ENCODE results near the gene PCDHGA10. TPM values are rescaled to one million over a fixed set of nuclear protein-coding genes. Genes with fewer than 3 reads are reported as not detected.
A peak's percentile ranks its signal among the peaks of the same experiment; 100 is the strongest.
"Not testable (repeated sequence)": the region's sequence is repeated elsewhere in the genome, so short reads cannot be mapped to it uniquely, and the experiment has no call there.

The PCDHGA10 gene
- total RNA-seq, 1 donor from 2014 or later: 11.0 TPM

DNA sequence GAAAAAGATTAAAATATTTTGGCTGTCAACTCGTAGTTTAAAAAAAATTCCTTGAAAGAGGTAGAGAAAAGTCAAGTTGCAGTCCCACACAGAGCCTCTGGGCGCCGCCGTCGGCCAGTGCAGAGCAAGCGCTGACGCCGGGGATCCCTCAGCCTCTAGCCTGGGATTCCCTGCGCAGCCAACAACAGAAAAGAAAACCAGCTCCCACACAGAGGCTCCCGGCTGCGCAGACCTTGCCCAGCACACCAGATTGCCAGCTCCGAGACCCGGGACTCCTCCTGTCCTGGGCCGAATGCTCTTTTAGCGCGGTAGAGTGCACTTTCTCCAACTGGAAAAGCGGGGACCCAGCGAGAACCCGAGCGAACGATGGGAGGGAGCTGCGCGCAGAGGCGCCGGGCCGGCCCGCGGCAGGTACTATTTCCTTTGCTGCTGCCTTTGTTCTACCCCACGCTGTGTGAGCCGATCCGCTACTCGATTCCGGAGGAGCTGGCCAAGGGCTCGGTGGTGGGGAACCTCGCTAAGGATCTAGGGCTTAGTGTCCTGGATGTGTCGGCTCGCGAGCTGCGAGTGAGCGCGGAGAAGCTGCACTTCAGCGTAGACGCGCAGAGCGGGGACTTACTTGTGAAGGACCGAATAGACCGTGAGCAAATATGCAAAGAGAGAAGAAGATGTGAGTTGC, 4.8 kb downstream of the PCDHGA10 start, which contains the start of gene PCDHGB7:
PCDHGB7 (plus strand) TSS at position 184 of the 679 bp plus-strand sequence; CDS start at position 367, 183 bp downstream.
- intact Hi-C loops (cut with DNase I): loop anchor here (2.0 kb wide), 1 partner anchor 107 kb away; no protein-coding TSS in a partner anchor
- DNase-seq (ENCODE audit: low spot score): peak; percentile 86

GRCh38 chr5:141419074-141419880, 6.5 kb downstream of the PCDHGA10 start:
- intact Hi-C loops (cut with DNase I): no loop called here
- no peak for DNase-seq (ENCODE audit: low spot score)

- intact Hi-C loops (cut with DNase I): no loop called here
- no peak for DNase-seq (ENCODE audit: low spot score)
These were observed 8.2 kb downstream of the PCDHGA10 start, which contains the start of gene PCDHGA11 for GRCh38 chr5:141420855-141421488. TSS of gene PCDHGA11 (plus strand) at chr5:141421051. CDS start at chr5:141421228, 177 bp downstream.

GRCh38 chr5:141421489-141421855, 8.7 kb downstream of the PCDHGA10 start:
- DNase-seq (ENCODE audit: low spot score): no peak
- intact Hi-C loops (cut with DNase I): no loop called here

GRCh38 chr5:141422742-141423291, 10.0 kb downstream of the PCDHGA10 start:
- no peak for DNase-seq (ENCODE audit: low spot score)
- intact Hi-C loops (cut with DNase I): no loop called here

DNA sequence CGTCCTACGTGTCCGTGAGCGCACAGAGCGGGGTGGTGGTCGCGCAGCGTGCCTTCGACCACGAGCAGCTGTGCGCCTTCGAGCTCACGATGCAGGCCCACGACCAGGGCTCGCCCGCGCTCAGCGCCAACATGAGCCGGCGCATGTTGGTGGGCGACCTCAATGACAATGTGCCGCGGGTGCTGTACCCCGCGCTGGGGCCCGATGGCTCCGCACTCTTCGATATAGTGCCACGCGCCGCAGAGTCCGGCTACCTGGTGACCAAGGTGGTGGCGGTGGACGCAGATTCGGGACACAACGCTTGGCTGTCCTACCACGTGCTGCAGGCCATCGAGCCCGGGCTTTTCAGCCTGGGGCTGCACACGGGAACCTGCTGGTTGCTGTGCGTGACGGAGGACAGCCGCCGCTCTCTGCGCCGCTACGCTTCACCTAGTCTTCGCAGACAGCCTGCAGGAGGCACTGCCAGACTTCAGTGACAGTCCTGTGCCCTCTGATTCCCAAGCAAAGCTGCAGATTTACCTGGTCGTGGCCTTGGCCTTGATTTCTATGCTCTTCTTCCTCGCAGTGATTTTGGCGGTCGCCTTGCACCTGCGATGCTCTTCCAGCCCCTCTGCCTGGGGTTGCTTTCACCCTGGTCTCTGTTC, 15.1 kb downstream of the PCDHGA10 start:
- intact Hi-C loops (cut with DNase I): no loop called here
- no peak for DNase-seq (ENCODE audit: low spot score)

- intact Hi-C loops (cut with DNase I): loop anchor here (5.0 kb wide), 1 partner anchor 92 kb away; no protein-coding TSS in a partner anchor
- DNase-seq (ENCODE audit: low spot score): no peak
These were observed 17.7 kb downstream of the PCDHGA10 start, which contains the start of gene PCDHGA12 for GRCh38 chr5:141430332-141431113. TSS of gene PCDHGA12 (plus strand) at chr5:141430507. CDS start at chr5:141430760, 253 bp downstream.

DNA sequence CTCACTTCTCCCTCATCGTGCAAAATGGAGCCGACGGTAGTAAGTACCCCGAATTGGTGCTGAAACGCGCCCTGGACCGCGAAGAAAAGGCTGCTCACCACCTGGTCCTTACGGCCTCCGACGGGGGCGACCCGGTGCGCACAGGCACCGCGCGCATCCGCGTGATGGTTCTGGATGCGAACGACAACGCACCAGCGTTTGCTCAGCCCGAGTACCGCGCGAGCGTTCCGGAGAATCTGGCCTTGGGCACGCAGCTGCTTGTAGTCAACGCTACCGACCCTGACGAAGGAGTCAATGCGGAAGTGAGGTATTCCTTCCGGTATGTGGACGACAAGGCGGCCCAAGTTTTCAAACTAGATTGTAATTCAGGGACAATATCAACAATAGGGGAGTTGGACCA, 18.5 kb downstream of the PCDHGA10 start:
- intact Hi-C loops (cut with DNase I): loop anchor here (5.0 kb wide), 1 partner anchor 91 kb away; no protein-coding TSS in a partner anchor
- DNase-seq (ENCODE audit: low spot score): no peak

- intact Hi-C loops (cut with DNase I): loop anchor here (5.0 kb wide), 1 partner anchor 90 kb away; no protein-coding TSS in a partner anchor
- not testable (repeated sequence) for DNase-seq (ENCODE audit: low spot score)
These were observed 19.5 kb downstream of the PCDHGA10 start for GRCh38 chr5:141432308-141432707.

DNA sequence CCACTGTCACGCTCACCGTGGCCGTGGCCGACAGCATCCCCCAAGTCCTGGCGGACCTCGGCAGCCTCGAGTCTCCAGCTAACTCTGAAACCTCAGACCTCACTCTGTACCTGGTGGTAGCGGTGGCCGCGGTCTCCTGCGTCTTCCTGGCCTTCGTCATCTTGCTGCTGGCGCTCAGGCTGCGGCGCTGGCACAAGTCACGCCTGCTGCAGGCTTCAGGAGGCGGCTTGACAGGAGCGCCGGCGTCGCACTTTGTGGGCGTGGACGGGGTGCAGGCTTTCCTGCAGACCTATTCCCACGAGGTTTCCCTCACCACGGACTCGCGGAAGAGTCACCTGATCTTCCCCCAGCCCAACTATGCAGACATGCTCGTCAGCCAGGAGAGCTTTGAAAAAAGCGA, 19.9 kb downstream of the PCDHGA10 start:
- intact Hi-C loops (cut with DNase I): loop anchor here (5.0 kb wide), 1 partner anchor 90 kb away; no protein-coding TSS in a partner anchor
- not testable (repeated sequence) for DNase-seq (ENCODE audit: low spot score)

- intact Hi-C loops (cut with DNase I): loop anchor here (5.0 kb wide), 1 partner anchor 88 kb away; no protein-coding TSS in a partner anchor
- DNase-seq (ENCODE audit: low spot score): no peak
These were observed 21.2 kb downstream of the PCDHGA10 start for GRCh38 chr5:141434006-141434405.

GRCh38 chr5:141437221-141437620, 24.4 kb downstream of the PCDHGA10 start:
- intact Hi-C loops (cut with DNase I): no loop called here
- no peak for DNase-seq (ENCODE audit: low spot score)

DNA sequence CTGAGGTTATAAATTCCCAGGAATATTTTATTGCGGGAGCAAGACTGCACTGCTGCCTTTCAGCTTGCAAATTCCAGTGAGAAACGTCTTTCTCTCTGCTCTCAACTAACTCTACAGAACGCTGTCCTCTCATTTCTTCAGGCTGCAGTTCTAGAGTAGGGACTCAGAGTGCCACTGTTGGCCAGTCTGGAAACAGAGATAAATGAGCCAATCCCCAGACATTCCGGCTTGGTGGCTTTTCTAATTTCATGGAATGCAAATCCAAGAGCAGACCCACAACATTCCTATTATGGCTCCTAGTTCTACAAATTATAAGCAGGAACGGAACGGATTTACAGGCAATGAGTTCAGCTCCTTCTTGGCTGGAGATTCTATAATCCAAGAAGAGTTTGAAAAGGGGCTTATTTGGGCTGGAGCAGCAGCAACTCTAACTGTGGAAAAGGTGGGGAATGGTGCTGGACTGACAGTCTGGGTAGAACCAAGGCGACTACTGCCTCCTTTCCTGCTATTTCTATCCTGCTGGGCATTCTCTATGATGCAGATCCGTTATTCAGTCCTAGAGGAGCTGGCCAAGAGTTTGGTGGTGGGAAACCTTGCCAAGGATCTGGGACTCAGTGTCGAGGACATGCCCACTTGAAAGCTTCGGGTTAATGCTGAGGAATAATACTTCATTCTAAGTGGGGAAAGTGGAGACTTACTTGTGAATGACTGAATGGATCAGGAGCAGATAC, 26.8 kb downstream of the PCDHGA10 start:
- intact Hi-C loops (cut with DNase I): loop anchor here (5.0 kb wide), 1 partner anchor 38 kb away; the partner anchor contains the start of gene PCDHGC3

GRCh38 chr5:141440341-141440740, 27.6 kb downstream of the PCDHGA10 start:
- intact Hi-C loops (cut with DNase I): loop anchor here (5.0 kb wide), 1 partner anchor 37 kb away; the partner anchor contains the start of gene PCDHGC3
- no peak for DNase-seq (ENCODE audit: low spot score)

More for the DNA sequence above, 26.8 kb downstream of the PCDHGA10 start:
- no peak for DNase-seq (ENCODE audit: low spot score)

DNA sequence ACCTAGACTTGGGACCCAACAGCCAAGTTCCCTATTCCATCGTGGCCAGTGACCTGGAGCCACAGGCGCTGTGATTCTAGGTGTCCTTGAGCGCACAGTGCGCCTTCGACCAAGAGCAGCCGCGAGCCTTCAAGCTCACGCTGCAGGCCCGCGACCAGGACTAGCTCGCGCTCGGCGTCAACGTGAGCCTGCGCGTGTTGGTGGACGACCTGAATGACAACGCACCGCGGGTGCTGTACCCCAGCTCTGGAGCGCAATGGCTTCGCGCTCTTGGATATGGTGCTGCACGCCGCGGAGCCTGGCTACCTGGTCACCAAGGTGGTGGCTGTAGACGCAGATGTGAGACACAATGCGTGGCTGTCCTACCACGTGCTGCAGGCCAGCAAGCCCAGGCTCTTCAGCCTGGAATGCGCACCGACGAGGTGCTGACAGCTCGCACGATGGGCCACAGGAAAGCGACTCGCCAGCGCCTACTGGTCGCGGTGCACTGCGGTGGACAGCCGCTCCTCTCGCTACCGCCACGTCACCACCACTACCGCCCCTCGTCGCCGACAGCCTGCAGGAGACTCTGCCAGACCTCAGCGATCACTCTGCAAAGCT, 28.9 kb downstream of the PCDHGA10 start:
- intact Hi-C loops (cut with DNase I): loop anchor here (5.0 kb wide), 1 partner anchor 36 kb away; the partner anchor contains the start of gene PCDHGC3
- no peak for DNase-seq (ENCODE audit: low spot score)

DNA sequence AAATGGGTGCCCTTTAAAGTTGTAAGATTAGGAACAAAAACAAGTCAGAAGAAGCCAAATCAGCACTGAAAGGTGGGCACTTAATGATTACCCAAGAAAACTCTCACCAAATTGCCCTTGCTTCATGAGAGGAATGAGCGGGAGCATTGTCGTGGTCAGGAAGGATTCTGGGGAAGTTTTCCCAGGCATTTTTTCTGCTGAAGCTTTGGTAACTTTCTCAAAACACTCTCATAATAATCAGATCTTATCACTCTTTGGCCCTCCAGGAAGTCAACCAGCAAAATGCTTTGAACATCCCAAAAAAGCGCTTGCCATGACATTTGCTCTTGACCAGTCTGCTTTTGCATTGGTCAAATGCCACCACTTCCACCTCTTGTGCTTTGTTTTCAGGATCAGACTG, 52.6 kb downstream of the PCDHGA10 start:
- intact Hi-C loops (cut with DNase I): no loop called here
- no peak for DNase-seq (ENCODE audit: low spot score)

Data from cardiac septum (tissue), 1 donor.